Keratinocyte (primary cell): Measurements from ENCODE around the gene MELK. TPM values are rescaled to one million over a fixed set of nuclear protein-coding genes. Genes with fewer than 3 reads are reported as not detected.

ENCODE experiments used
- DNase-seq: peaks from one replicate; pipeline ENCODE4 v3.0.0-alpha.2; 2011; ENCODE audit warnings: low read depth, missing footprints, low spot score
- FAIRE-seq: peaks from 2 replicates; lab custom pipeline; 2011; peaks lifted over from hg19 to GRCh38; lab: Jason Lieb, UNC
- H2AFZ ChIP-seq: 2 replicates; pipeline ENCODE4 v1.6.0; 2012; ENCODE audit warnings: low read length, control low read depth, inconsistent platforms; ENCODE audit not compliant: control insufficient read depth
- H3K27ac ChIP-seq: 2 replicates; pipeline ENCODE4 v1.5.1; 2011; ENCODE audit warnings: low read length; ENCODE audit not compliant: control insufficient read depth, insufficient read depth
- H3K27me3 ChIP-seq: 3 replicates; pipeline ENCODE4 v1.6.0; 2011; ENCODE audit warnings: low read length; ENCODE audit not compliant: control insufficient read depth, insufficient read depth; ENCODE audit errors: extremely low read depth
- H3K36me3 ChIP-seq, 2 experiments: 2 replicates in 1 of 2; 3 replicates in 1 of 2; pipeline ENCODE4 v1.5.1; 2011; ENCODE audit warnings: low read length in 2 of 2, mild to moderate bottlenecking in 1 of 2; ENCODE audit not compliant: control insufficient read depth in 2 of 2, insufficient read depth in 2 of 2; ENCODE audit errors: extremely low read depth in 1 of 2
- H3K4me1 ChIP-seq: 3 replicates; pipeline ENCODE4 v1.5.1; 2011; ENCODE audit warnings: low read length; ENCODE audit not compliant: control insufficient read depth, insufficient read depth; ENCODE audit errors: extremely low read depth
- H3K4me2 ChIP-seq: 3 replicates; pipeline ENCODE4 v1.6.0; 2011; ENCODE audit warnings: low read depth, low read length; ENCODE audit not compliant: control insufficient read depth, insufficient read depth; ENCODE audit errors: extremely low read depth
- H3K4me3 ChIP-seq, 3 experiments: fragments of 200-600 bp in 1 of 3; sonication (generic) in 1 of 3; 2 replicates in 2 of 3; 3 replicates in 1 of 3; pipeline ENCODE4 v1.5.1; 2011 to 2016; ENCODE audit warnings: low read length in 3 of 3, mild to moderate bottlenecking in 3 of 3, control low read depth in 2 of 3, inconsistent platforms in 1 of 3, low read depth in 1 of 3, mixed read lengths in 1 of 3, mixed run types in 1 of 3, moderate library complexity in 1 of 3; ENCODE audit not compliant: control insufficient read depth in 2 of 3, insufficient read depth in 2 of 3; ENCODE audit errors: extremely low read depth in 1 of 3
- H3K79me2 ChIP-seq: 2 replicates; pipeline ENCODE4 v1.6.0; 2012; ENCODE audit warnings: low read length; ENCODE audit not compliant: control insufficient read depth, insufficient read depth
- H3K9ac ChIP-seq: 3 replicates; pipeline ENCODE4 v1.6.0; 2011; ENCODE audit warnings: low read length; ENCODE audit not compliant: control insufficient read depth, insufficient read depth; ENCODE audit errors: extremely low read depth
- H3K9me1 ChIP-seq: 3 replicates; pipeline ENCODE4 v1.6.0; 2011; ENCODE audit warnings: low read length; ENCODE audit not compliant: control insufficient read depth, insufficient read depth; ENCODE audit errors: extremely low read depth
- H3K9me3 ChIP-seq: 2 replicates; pipeline ENCODE4 v1.5.1; 2012; ENCODE audit warnings: low read depth, low read length; ENCODE audit not compliant: control insufficient read depth
- H4K20me1 ChIP-seq: 3 replicates; pipeline ENCODE4 v1.6.0; 2011; ENCODE audit warnings: low read length; ENCODE audit not compliant: control insufficient read depth, insufficient read depth; ENCODE audit errors: extremely low read depth
- CTCF ChIP-seq, 3 experiments: IDR thresholded peaks in 1 of 3; conservative IDR thresholded peaks in 1 of 3; optimal IDR thresholded peaks in 1 of 3; 2 replicates in 2 of 3; 3 replicates in 1 of 3; pipeline versions ENCODE3 to v1.5.1; 2011; ENCODE audit warnings: low read length in 3 of 3, mild to moderate bottlenecking in 3 of 3, moderate library complexity in 2 of 3, control low read depth in 1 of 3, inconsistent platforms in 1 of 3; ENCODE audit not compliant: insufficient read depth in 2 of 3; ENCODE audit errors: extremely low read depth in 1 of 3
- EZH2 ChIP-seq: IDR thresholded peaks from one replicate; pipeline ENCODE4 v1.6.1; 2012; ENCODE audit warnings: inconsistent platforms, mild to moderate bottlenecking, low read length, moderate library complexity
- dilution Hi-C: fragments of 300-500 bp; cut with MboI; formaldehyde crosslinking; loops from one replicate; pipeline ENCODE4 v1.7.0; 2020; ENCODE audit warnings: low sequenced_read_pairs; ENCODE audit not compliant: extremely low pct_ligation_motif_present
- polyA plus RNA-seq, 5 experiments: library from polyadenylated mRNA; depleted of rRNA in 3 of 5; stranded (reverse) in 3 of 5; stranded (forward) in 1 of 5; unstranded in 1 of 5; fragments of >200 nt; gene quantifications; 1 replicate in 1 of 5; 2 replicates in 3 of 5; 3 replicates in 1 of 5; pipeline versions ENCODE4 v1.2.1 to v1.2.3, GENCODE V29; 2011 to 2012; ENCODE audit warnings: missing spikeins in 2 of 5, low read depth in 1 of 5, low replicate concordance in 1 of 5

Gene MELK
- polyA plus RNA-seq, 1 donor (not counting 4 experiments of a cell fraction or from before 2014, with no cell fraction given): 45.3 TPM

- Histone ChIP-seq H3K4me3 (no peak overlapping the region), H4K20me1 (no peaks in the 10 kb centered on the region), H3K4me1 (no peaks in the 10 kb centered on the region), H3K27me3 (no peaks in the 10 kb centered on the region), H3K4me2 (no peak overlapping the region), H2AFZ (no peak overlapping the region), H3K9ac (no peak overlapping the region), H3K36me3 (peaks cover 10 to 22% of the 10 kb centered on the region in 2 experiments), H3K9me3 (no peaks in the 10 kb centered on the region), H3K9me1 (no peaks in the 10 kb centered on the region), H3K79me2 (peaks cover 8% of the 10 kb centered on the region), H3K27ac (no peak overlapping the region)
- TF ChIP-seq CTCF (optimal IDR thresholded peaks at IDR 0.05 in 1 of 3, IDR thresholded peaks at IDR 0.05 in 1 of 3, conservative IDR thresholded peaks at IDR 0.05 in 1 of 3; ENCODE audit: extremely low read depth in 1 of 3, insufficient read depth in 2 of 3, low read length in 3 of 3) (no peak), EZH2 (no peak)
- FAIRE-seq: no peak
- dilution Hi-C loops: no loop called here
- DNase-seq: no peak
Observed at GRCh38 chr9:36603006-36603405, 30.3 kb downstream of the MELK start.

GRCh38 chr9:36609306-36609705 is 36.6 kb downstream of the MELK start:
- H3K4me3 ChIP-seq: no peak overlapping the region
- no peak overlapping the region for H3K9ac ChIP-seq
- no peaks in the 10 kb centered on the region for H3K9me1 ChIP-seq
- FAIRE-seq: no peak
- dilution Hi-C loops: no loop called here
- H3K4me2 ChIP-seq: no peak overlapping the region
- H3K9me3 ChIP-seq: no peaks in the 10 kb centered on the region
- peaks cover 7 to 25% of the 10 kb centered on the region in 2 experiments for H3K36me3 ChIP-seq
- TF ChIP-seq EZH2 (no peak), CTCF (optimal IDR thresholded peaks at IDR 0.05 in 1 of 3, IDR thresholded peaks at IDR 0.05 in 1 of 3, conservative IDR thresholded peaks at IDR 0.05 in 1 of 3; ENCODE audit: extremely low read depth in 1 of 3, insufficient read depth in 2 of 3, low read length in 3 of 3) (no peak)
- H3K27me3 ChIP-seq: no peaks in the 10 kb centered on the region
- peaks cover 8% of the 10 kb centered on the region for H3K79me2 ChIP-seq
- DNase-seq: no peak
- no peak overlapping the region for H3K27ac ChIP-seq
- H2AFZ ChIP-seq: no peak overlapping the region
- no peaks in the 10 kb centered on the region for H4K20me1 ChIP-seq
- H3K4me1 ChIP-seq: no peaks in the 10 kb centered on the region
